GM18505 (cell line): ENCODE results near the gene LTB.

Experiments used
- ATAC-seq: cut with Tn5 transposase; IDR thresholded peaks from one replicate; pipeline ENCODE4 v1.9.1; 2021; ENCODE audit not compliant: unreplicated experiment
- POLR2A ChIP-seq: IDR thresholded peaks from 4 replicates; pipeline ENCODE4 v1.6.1; 2011; ENCODE audit warnings: borderline replicate concordance; ENCODE audit not compliant: insufficient read depth, insufficient read length; ENCODE audit errors: extremely low read depth

Gene LTB

DNA sequence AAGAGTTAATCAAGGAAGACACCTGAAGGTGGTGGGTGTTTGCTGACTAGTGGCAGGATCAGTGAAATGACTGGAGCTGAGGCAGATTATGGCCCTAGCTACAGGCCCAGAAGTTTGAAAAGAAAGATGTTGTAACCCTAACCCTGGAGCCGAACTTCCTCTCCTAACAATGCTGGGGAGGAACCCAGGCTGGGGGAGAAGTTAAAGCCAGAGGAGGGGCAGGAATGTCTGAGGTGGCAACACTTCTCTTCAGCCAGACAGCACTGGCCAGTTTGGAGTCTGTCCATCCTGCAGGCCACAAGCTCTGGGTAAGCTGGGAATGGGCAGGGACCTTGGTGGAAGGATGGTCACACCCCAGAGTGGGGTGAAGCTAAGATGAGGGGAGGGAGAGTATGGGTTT is 3.8 kb upstream of the LTB start, which contains the start of gene LST1:
LST1 (plus strand) TSS at position 270 of the 400 bp plus-strand sequence. CDS start 1,023 bp downstream, outside the sequence.
- no peak for ATAC-seq
- no peak for TF ChIP-seq POLR2A

DNA sequence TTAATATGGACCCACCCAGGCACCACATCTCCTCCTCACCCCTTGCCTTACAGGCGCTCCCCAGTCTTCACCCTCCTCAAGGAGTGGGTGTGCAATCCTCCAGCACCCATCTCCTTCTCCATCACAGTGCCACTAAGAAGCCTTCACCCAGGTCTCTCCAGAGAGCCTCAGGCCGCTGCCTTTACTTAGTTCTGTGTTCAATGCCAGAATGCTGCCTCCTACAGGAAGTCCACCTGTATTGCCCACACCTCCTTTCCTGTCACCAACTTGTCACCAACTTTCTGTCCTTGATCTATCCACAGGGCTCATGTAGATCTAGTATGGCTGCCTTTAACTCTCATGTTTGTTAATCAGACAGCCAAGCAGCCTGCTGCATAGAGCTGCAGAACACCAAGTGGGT is 3.3 kb upstream of the LTB start:
- no peak for TF ChIP-seq POLR2A
- ATAC-seq, result no peak

DNA sequence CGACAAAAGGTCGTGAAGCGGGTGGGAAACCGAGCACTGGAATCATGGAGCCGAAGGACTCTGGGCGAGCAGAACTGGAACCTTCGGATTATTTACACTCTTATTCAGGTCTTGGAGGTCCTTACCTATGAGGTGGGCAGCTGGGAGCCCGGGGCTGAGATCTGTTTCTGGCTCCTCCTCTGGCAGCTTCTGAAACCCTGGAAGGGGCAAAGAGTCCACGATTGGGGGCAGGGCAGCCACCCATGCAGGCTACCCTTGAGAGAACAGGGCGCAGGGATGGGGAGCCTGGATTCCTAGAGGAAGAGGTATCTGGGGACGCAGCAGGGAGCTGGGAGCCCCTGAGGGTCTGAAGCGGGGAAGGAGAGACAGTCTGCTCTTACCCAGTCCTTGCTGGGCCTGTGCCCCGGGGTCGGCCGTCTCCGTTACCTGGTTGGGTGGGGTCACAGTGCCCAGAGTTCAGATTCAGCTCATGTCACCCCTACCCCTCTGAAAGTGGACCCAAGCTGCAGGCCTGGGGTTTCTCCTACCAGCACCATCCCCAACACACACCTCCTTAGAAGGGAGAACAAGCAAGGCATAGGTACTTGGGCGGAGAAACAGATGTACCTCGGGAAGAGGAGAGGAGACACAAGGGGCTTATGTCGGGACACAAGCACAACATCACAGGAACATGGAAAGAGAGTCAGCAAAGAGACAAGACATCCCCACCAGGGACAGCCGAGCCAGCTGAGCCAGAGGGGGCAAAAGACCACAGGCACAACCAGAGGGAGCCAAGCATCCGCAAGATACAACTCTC is 592 bp downstream of the LTB start:
- ATAC-seq, result no peak

DNA sequence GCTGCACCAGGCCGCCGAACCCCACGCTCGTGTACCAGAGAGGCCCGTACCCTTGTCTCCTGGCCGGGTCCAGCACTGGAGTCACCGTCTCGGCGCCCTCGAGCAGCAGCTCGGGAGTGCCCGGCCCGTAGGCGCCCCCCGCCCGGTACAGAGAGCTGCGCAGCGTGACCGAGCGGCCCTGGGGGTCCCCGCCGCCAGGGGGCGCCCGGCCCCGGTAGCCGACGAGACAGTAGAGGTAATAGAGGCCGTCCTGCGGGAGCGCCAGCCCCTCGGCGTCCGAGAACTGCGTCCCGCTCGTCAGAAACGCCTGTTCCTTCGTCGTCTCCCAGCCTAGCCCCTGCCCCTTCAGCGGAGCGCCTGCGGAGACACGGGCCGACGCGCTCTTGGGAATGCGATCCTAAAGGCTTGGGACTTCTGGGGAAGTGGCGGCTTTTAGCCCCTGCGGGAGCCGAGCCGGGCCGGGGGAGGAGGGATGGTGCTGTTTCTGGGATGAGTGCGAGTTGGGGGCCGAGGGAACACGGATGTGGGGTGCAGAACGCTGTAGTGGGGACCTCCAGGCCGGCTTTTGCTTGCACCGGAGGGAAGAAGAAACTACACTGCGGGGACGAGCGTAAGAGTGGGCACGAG is 1.3 kb downstream of the LTB start:
- peak; percentile 74 for TF ChIP-seq POLR2A
- peak; percentile 47 for ATAC-seq

More for the DNA sequence above, 592 bp downstream of the LTB start:
- no peak for TF ChIP-seq POLR2A

DNA sequence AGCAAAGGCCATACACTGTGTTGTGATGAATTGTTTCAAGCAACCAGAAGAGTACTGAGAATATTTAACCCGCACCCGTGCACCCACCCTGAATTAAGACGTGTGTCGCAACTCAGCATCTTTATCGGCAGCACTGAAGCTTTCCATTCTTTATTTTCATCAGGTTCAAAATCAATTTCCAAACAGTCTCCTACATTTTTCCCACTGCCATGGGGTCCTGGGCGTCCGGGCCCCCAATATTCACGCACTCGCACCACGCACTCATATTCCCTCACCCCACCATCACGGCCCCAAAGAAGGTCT is 1.8 kb downstream of the LTB start:
- no peak for ATAC-seq
- TF ChIP-seq POLR2A, result no peak

DNA sequence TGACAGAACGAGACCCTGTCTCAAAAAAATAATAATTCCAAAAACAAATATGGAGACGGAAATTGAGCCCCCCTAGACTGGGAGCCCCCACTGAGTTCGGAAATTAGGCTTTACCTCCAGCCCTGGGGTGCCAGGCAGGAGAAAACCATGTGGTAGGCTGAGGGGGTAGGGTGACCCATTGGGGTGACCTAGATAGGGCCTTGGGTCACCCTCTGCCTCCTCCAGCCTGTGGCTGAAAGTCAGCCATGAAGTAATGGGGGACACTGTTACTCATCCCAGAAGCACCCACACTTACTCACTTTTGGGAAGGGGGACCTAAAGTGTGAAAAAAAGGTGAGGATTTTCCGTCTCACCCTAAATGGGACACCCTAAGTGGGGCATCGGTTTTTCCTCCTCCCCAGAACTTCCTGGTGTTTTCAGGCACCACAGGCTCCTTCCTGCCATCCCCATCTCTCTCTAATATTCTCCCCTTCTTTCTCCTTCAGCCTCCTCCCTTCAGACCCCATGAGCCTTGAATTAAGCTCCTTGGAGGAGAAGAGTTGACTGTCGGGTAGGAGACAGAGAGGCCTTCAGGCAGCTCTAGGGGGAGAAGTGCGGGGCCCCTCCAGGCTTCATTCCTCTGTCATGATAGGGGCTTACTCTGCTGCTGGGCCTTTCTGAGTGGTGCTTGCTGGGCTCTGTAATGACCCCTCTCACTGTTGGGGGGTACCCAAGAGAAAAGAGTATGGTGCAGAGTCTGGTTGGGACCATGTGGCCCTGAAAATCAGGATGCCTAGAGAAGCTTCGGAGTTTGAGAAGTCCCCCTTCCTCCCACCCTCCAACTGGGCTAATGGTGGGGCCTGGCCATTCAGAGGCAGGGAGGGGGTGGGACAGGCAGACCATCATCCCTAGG is 2.4 kb downstream of the LTB start:
- TF ChIP-seq POLR2A, result peak; percentile 47
- ATAC-seq, result no peak

DNA sequence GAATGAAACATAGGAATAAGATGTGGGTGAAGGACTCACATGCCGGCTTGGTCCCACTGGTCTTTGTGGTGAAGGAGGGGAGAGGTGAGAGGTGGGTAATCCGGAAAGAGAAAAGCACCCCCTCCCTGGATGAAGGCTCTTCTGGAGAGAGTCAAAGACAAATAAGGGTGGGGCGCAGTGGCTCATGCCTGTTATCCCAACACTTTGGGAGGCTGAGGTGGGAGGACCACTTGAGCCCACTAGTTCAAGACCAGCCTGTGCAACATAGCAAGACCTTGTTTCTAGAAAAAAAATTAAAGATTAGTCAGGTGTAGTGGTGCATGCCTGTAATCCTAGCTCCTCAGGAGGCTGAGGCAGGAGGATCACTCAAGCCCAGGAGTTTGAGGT is 3.1 kb downstream of the LTB start:
- no peak for ATAC-seq
- no peak for TF ChIP-seq POLR2A

DNA sequence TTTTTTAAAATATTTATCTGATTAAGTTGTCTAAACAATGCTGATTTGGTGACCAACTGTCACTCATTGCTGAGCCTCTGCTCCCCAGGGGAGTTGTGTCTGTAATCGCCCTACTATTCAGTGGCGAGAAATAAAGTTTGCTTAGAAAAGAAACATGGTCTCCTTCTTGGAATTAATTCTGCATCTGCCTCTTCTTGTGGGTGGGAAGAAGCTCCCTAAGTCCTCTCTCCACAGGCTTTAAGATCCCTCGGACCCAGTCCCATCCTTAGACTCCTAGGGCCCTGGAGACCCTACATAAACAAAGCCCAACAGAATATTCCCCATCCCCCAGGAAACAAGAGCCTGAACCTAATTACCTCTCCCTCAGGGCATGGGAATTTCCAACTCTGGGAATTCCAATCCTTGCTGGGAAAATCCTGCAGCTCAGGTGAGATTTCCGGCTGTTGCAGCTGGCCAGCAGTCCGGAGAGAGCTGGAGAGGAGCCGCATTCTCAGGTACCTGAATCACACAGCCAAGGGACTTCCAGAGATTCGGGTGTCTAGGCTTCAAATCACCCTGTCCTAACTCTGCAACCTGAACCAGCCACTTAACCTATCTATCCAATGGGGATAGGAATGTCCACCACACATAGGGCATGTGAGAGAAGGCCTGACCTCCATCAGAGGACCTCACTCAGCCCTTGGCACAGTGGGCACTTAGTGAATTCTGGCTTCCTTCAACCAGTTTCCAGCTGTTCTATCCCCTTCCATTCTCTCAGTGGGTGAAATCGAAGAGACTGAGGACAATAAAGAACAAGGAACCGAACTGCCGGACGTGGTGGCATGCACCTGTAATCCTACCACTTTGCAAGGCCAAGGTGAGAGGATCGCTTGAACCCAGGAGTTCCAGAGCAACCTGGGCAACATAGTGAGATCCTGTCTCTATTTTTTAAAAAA is 3.8 kb downstream of the LTB start:
- ATAC-seq, result no peak
- peak; percentile 69 for TF ChIP-seq POLR2A

DNA sequence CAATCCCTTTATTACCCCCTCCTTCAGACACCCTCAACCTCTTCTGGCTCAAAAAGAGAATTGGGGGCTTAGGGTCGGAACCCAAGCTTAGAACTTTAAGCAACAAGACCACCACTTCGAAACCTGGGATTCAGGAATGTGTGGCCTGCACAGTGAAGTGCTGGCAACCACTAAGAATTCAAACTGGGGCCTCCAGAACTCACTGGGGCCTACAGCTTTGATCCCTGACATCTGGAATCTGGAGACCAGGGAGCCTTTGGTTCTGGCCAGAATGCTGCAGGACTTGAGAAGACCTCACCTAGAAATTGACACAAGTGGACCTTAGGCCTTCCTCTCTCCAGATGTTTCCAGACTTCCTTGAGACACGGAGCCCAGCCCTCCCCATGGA is 4.7 kb downstream of the LTB start:
- TF ChIP-seq POLR2A, result peak; percentile 15
- ATAC-seq, result no peak

DNA sequence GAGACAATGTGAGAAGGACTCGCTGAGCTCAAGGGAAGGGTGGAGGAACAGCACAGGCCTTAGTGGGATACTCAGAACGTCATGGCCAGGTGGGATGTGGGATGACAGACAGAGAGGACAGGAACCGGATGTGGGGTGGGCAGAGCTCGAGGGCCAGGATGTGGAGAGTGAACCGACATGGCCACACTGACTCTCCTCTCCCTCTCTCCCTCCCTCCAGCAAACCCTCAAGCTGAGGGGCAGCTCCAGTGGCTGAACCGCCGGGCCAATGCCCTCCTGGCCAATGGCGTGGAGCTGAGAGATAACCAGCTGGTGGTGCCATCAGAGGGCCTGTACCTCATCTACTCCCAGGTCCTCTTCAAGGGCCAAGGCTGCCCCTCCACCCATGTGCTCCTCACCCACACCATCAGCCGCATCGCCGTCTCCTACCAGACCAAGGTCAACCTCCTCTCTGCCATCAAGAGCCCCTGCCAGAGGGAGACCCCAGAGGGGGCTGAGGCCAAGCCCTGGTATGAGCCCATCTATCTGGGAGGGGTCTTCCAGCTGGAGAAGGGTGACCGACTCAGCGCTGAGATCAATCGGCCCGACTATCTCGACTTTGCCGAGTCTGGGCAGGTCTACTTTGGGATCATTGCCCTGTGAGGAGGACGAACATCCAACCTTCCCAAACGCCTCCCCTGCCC is 5.2 kb downstream of the LTB start:
- peak; percentile 76 for TF ChIP-seq POLR2A
- no peak for ATAC-seq

DNA sequence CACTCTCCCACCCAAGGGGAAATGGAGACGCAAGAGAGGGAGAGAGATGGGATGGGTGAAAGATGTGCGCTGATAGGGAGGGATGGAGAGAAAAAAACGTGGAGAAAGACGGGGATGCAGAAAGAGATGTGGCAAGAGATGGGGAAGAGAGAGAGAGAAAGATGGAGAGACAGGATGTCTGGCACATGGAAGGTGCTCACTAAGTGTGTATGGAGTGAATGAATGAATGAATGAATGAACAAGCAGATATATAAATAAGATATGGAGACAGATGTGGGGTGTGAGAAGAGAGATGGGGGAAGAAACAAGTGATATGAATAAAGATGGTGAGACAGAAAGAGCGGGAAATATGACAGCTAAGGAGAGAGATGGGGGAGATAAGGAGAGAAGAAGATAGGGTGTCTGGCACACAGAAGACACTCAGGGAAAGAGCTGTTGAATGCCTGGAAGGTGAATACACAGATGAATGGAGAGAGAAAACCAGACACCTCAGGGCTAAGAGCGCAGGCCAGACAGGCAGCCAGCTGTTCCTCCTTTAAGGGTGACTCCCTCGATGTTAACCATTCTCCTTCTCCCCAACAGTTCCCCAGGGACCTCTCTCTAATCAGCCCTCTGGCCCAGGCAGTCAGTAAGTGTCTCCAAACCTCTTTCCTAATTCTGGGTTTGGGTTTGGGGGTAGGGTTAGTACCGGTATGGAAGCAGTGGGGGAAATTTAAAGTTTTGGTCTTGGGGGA is 6.1 kb downstream of the LTB start:
- no peak for TF ChIP-seq POLR2A
- no peak for ATAC-seq
